HEK293 (cell line): Measurements from ENCODE around the gene C14orf132.

Experiments used
- CTCF ChIA-PET: fragments of 350-600 bp; formaldehyde crosslinking; extraction: SDS; loops from one replicate; lab custom pipeline; 2021; ENCODE audit warnings: antibody characterized with exemption; lab: Yijun Ruan, JAX
- POLR2A ChIA-PET: fragments of 300-600 bp; formaldehyde crosslinking; extraction: SDS; loops from one replicate; lab custom pipeline; 2020; ENCODE audit warnings: antibody characterized with exemption, inconsistent platforms; lab: Yijun Ruan, JAX
- H3K27ac ChIP-seq: fragments of 200-500 bp; sonication (Bioruptor generic); 2 replicates; pipeline ENCODE4 v1.5.1; 2014; ENCODE audit warnings: low read depth, low read length, control low read depth, inconsistent platforms; ENCODE audit errors: extremely low read depth
- H3K36me3 ChIP-seq, 2 experiments: fragments of 200-500 bp in 1 of 2; sonication (Bioruptor generic) in 1 of 2; 1 replicate in 1 of 2; 2 replicates in 1 of 2; pipeline ENCODE4 v1.5.1; 2014 to 2017; ENCODE audit warnings: inconsistent platforms in 2 of 2, low read length in 2 of 2; ENCODE audit not compliant: control insufficient read depth in 2 of 2, insufficient read depth in 1 of 2
- H3K4me1 ChIP-seq: fragments of 200-500 bp; sonication (Bioruptor generic); 2 replicates; pipeline ENCODE4 v1.5.1; 2014; ENCODE audit warnings: mild to moderate bottlenecking, low read length, inconsistent platforms; ENCODE audit not compliant: control insufficient read depth, insufficient read depth
- H3K4me3 ChIP-seq: 2 replicates; pipeline ENCODE4 v1.5.1; 2011; ENCODE audit warnings: low read depth, mild to moderate bottlenecking, control low read depth, low read length, moderate library complexity
- H3K9me3 ChIP-seq: fragments of 200-500 bp; sonication (Bioruptor generic); 2 replicates; pipeline ENCODE4 v1.5.1; 2014; ENCODE audit warnings: low read depth, low read length, inconsistent platforms; ENCODE audit not compliant: control insufficient read depth, insufficient read depth
- GLIS2 ChIP-seq: fragments of 450-650 bp; formaldehyde crosslinking; IDR thresholded peaks from 2 replicates; pipeline ENCODE4 v1.5.1; 2016; ENCODE audit warnings: missing biosample characterization, missing genetic modification characterization
- KLF8 ChIP-seq: fragments of 450-650 bp; formaldehyde crosslinking; IDR thresholded peaks from 2 replicates; pipeline ENCODE4 v1.5.1; 2016; ENCODE audit warnings: missing biosample characterization, missing genetic modification characterization
- PRDM1 ChIP-seq: fragments of 450-650 bp; formaldehyde crosslinking; IDR thresholded peaks from 2 replicates; pipeline ENCODE4; 2016; ENCODE audit warnings: missing biosample characterization, missing genetic modification characterization
- SP2 ChIP-seq: fragments of 450-650 bp; formaldehyde crosslinking; IDR thresholded peaks from 2 replicates; pipeline ENCODE4 v1.5.1; 2016; ENCODE audit warnings: missing biosample characterization, missing genetic modification characterization
- ZBTB1 ChIP-seq: fragments of 450-650 bp; formaldehyde crosslinking; IDR thresholded peaks from 2 replicates; pipeline ENCODE4 v1.5.1; 2016; ENCODE audit warnings: missing biosample characterization, missing genetic modification characterization
- ZIC2 ChIP-seq: fragments of 450-650 bp; formaldehyde crosslinking; IDR thresholded peaks from 2 replicates; pipeline ENCODE4 v1.5.1; 2016; ENCODE audit warnings: missing biosample characterization, missing genetic modification characterization
- ZNF121 ChIP-seq: fragments of 450-650 bp; formaldehyde crosslinking; IDR thresholded peaks from 2 replicates; pipeline ENCODE4 v1.5.1; 2016; ENCODE audit warnings: missing biosample characterization, missing genetic modification characterization
- ZNF157 ChIP-seq: fragments of 450-650 bp; formaldehyde crosslinking; IDR thresholded peaks from 2 replicates; pipeline ENCODE4 v1.5.1; 2016; ENCODE audit warnings: missing biosample characterization, missing genetic modification characterization
- ZNF214 ChIP-seq: fragments of 450-650 bp; formaldehyde crosslinking; IDR thresholded peaks from 2 replicates; pipeline ENCODE4 v1.5.1; 2017; ENCODE audit warnings: missing biosample characterization, mild to moderate bottlenecking, missing genetic modification characterization, borderline replicate concordance
- ZNF391 ChIP-seq: fragments of 450-650 bp; formaldehyde crosslinking; IDR thresholded peaks from 2 replicates; pipeline ENCODE4 v1.5.1; 2016; ENCODE audit warnings: low read depth, missing biosample characterization, missing genetic modification characterization, borderline replicate concordance
- ZNF677 ChIP-seq: fragments of 450-650 bp; IDR thresholded peaks from 2 replicates; pipeline ENCODE4 v1.5.0; 2018; ENCODE audit warnings: missing biosample characterization, mild to moderate bottlenecking, missing genetic modification characterization, moderate library complexity
- TF ChIP-seq, protein P1 (sequence below): fragments of 450-650 bp; formaldehyde crosslinking; IDR thresholded peaks from 2 replicates; pipeline ENCODE4 v1.5.1; 2016; ENCODE audit warnings: missing biosample characterization, missing genetic modification characterization
- TF ChIP-seq, protein P2 (sequence below): fragments of 450-650 bp; formaldehyde crosslinking; IDR thresholded peaks from 2 replicates; pipeline ENCODE4 v1.5.1; 2016; ENCODE audit warnings: missing biosample characterization, missing genetic modification characterization
- TF ChIP-seq, protein P3 (sequence below): fragments of 450-650 bp; formaldehyde crosslinking; IDR thresholded peaks from 2 replicates; pipeline ENCODE4 v1.5.1; 2016; ENCODE audit warnings: missing biosample characterization, missing genetic modification characterization
- TF ChIP-seq, protein P4 (sequence below): fragments of 450-650 bp; formaldehyde crosslinking; IDR thresholded peaks from 2 replicates; pipeline ENCODE4 v1.5.1; 2016; ENCODE audit warnings: missing biosample characterization, missing genetic modification characterization

C14orf132 gene

DNA sequence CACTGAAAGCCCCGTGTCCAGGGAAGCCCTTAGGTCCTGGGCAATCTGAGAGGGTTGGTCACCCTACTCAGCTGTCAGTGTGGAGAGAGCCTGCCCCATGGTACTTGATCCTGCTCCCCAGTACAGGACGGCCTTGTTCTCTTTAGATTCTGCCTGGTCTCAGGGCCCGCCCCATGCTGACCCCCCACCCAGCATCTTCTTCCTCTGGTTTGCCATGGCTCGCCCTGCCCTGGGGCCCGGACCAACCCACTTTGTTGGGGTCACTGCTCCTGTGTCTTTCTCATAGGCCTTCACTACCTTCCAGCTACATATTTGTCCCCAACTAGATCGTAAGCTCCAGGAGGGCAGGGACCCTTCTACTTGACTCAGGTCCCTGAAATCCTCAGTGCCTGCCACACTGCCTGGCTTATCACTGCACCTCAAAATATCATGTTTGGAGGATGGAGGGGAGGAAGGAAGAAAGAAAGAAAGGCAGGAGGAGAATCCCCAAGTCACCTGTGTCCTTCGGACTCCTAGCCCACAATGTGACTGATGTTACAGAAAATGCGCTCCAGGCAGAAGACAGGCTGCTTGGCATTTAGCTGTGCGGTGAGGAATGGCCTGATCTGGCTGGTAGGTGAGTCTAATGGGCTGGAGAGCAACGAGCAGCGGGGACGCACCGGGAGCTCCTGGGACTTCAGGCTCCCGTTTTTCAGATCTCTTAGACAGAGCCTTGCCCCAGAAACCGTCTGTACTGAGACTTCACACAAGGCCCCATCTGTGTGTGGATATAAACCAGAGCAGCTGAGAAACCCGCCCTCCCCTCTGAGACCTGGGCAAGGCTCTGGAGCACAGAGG lies 66.1 kb downstream of the C14orf132 start:
- CTCF ChIA-PET: interaction anchor here (0.6 to 1.6 kb wide), 7 partner anchors 84 to 1451 kb away, joined by 3 to 7 read pairs (median 3); no protein-coding TSS in a partner anchor
- Histone ChIP-seq H3K36me3 (no peaks in the 10 kb centered on the region), H3K27ac (no peak overlapping the region), H3K4me1 (no peaks in the 10 kb centered on the region), H3K9me3 (no peaks in the 10 kb centered on the region), H3K4me3 (no peak overlapping the region)
- POLR2A ChIA-PET: no interaction called here
- TF ChIP-seq, protein P1, sequence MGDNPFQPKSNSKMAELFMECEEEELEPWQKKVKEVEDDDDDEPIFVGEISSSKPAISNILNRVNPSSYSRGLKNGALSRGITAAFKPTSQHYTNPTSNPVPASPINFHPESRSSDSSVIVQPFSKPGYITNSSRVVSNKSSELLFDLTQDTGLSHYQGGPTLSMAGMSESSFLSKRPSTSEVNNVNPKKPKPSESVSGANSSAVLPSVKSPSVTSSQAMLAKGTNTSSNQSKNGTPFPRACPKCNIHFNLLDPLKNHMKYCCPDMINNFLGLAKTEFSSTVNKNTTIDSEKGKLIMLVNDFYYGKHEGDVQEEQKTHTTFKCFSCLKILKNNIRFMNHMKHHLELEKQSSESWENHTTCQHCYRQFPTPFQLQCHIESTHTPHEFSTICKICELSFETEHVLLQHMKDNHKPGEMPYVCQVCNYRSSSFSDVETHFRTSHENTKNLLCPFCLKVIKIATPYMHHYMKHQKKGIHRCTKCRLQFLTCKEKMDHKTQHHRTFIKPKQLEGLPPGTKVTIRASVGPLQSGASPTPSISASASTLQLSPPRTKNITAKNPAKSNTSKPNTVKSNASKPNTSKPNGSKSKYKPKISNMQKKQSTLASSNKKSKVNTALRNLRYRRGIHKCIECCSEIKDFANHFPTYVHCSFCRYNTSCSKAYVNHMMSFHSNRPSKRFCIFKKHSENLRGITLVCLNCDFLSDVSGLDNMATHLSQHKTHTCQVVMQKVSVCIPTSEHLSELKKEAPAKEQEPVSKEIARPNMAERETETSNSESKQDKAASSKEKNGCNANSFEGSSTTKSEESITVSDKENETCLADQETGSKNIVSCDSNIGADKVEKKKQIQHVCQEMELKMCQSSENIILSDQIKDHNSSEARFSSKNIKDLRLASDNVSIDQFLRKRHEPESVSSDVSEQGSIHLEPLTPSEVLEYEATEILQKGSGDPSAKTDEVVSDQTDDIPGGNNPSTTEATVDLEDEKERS (tag by site-specific recombination): no peak
- TF ChIP-seq, protein P2, sequence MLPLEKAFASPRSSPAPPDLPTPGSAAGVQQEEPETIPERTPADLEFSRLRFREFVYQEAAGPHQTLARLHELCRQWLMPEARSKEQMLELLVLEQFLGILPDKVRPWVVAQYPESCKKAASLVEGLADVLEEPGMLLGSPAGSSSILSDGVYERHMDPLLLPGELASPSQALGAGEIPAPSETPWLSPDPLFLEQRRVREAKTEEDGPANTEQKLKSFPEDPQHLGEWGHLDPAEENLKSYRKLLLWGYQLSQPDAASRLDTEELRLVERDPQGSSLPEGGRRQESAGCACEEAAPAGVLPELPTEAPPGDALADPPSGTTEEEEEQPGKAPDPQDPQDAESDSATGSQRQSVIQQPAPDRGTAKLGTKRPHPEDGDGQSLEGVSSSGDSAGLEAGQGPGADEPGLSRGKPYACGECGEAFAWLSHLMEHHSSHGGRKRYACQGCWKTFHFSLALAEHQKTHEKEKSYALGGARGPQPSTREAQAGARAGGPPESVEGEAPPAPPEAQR (tag by site-specific recombination): no peak
- TF ChIP-seq ZNF157 (tag by site-specific recombination): no peak
- TF ChIP-seq PRDM1: no peak
- no peak for TF ChIP-seq ZBTB1 (tag by site-specific recombination)
- TF ChIP-seq ZIC2: no peak
- TF ChIP-seq KLF8: no peak
- TF ChIP-seq, protein P3, sequence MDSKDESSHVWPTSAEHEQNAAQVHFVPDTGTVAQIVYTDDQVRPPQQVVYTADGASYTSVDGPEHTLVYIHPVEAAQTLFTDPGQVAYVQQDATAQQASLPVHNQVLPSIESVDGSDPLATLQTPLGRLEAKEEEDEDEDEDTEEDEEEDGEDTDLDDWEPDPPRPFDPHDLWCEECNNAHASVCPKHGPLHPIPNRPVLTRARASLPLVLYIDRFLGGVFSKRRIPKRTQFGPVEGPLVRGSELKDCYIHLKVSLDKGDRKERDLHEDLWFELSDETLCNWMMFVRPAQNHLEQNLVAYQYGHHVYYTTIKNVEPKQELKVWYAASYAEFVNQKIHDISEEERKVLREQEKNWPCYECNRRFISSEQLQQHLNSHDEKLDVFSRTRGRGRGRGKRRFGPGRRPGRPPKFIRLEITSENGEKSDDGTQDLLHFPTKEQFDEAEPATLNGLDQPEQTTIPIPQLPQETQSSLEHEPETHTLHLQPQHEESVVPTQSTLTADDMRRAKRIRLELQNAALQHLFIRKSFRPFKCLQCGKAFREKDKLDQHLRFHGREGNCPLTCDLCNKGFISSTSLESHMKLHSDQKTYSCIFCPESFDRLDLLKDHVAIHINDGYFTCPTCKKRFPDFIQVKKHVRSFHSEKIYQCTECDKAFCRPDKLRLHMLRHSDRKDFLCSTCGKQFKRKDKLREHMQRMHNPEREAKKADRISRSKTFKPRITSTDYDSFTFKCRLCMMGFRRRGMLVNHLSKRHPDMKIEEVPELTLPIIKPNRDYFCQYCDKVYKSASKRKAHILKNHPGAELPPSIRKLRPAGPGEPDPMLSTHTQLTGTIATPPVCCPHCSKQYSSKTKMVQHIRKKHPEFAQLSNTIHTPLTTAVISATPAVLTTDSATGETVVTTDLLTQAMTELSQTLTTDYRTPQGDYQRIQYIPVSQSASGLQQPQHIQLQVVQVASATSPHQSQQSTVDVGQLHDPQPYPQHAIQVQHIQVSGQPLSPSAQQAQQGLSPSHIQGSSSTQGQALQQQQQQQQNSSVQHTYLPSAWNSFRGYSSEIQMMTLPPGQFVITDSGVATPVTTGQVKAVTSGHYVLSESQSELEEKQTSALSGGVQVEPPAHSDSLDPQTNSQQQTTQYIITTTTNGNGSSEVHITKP (tag by site-specific recombination): no peak
- TF ChIP-seq ZNF391 (tag by site-specific recombination): no peak
- TF ChIP-seq, protein P4, sequence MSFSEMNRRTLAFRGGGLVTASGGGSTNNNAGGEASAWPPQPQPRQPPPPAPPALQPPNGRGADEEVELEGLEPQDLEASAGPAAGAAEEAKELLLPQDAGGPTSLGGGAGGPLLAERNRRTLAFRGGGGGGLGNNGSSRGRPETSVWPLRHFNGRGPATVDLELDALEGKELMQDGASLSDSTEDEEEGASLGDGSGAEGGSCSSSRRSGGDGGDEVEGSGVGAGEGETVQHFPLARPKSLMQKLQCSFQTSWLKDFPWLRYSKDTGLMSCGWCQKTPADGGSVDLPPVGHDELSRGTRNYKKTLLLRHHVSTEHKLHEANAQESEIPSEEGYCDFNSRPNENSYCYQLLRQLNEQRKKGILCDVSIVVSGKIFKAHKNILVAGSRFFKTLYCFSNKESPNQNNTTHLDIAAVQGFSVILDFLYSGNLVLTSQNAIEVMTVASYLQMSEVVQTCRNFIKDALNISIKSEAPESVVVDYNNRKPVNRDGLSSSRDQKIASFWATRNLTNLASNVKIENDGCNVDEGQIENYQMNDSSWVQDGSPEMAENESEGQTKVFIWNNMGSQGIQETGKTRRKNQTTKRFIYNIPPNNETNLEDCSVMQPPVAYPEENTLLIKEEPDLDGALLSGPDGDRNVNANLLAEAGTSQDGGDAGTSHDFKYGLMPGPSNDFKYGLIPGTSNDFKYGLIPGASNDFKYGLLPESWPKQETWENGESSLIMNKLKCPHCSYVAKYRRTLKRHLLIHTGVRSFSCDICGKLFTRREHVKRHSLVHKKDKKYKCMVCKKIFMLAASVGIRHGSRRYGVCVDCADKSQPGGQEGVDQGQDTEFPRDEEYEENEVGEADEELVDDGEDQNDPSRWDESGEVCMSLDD (tag by site-specific recombination): no peak

DNA sequence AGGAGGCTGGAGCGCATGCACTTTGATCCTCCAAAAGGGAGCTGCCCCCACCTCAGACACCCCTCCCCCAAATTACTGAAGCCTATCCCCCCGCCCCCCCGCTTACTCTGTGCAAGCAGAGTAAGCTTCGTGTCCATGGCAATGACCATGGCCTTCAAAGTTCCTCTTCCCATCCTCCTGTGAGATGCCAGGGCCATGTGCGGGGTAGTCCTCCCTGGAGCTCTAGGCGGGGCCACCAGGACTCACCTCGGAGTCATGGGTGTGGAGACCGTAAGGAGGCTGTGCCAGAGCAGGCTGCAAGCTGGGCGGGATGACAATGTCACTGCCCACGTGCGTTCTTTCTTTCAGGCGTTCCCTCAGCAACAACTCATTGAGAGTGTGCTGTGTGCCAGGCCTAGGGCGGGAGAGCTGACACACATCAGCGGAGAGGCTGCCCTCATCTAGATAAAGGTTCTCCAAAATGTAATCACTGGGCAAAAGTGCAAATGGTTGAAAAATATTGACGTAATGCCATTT lies 66.8 kb downstream of the C14orf132 start:
- CTCF ChIA-PET: interaction anchor here (0.6 to 1.6 kb wide), 4 partner anchors 88 to 191 kb away, joined by 3 to 7 read pairs (median 4); no protein-coding TSS in a partner anchor
- POLR2A ChIA-PET: no interaction called here
- no peaks in the 10 kb centered on the region for H3K36me3 ChIP-seq
- no peak overlapping the region for H3K4me3 ChIP-seq
- TF ChIP-seq ZNF121 (tag by site-specific recombination) (no peak), GLIS2 (no peak), ZNF677 (no peak), ZNF214 (no peak), SP2 (tag by site-specific recombination) (no peak)
- no peaks in the 10 kb centered on the region for H3K9me3 ChIP-seq
- H3K27ac ChIP-seq: no peak overlapping the region
- H3K4me1 ChIP-seq: no peaks in the 10 kb centered on the region
